ENCODE measurements around the gene LSM14B. TPM values are rescaled to one million over a fixed set of nuclear protein-coding genes. Genes with fewer than 3 reads are reported as not detected.

The LSM14B gene
- total and polyA plus RNA-seq, 2 experiments from 2014 or later, result 7.1 to 43.1 TPM

DNA sequence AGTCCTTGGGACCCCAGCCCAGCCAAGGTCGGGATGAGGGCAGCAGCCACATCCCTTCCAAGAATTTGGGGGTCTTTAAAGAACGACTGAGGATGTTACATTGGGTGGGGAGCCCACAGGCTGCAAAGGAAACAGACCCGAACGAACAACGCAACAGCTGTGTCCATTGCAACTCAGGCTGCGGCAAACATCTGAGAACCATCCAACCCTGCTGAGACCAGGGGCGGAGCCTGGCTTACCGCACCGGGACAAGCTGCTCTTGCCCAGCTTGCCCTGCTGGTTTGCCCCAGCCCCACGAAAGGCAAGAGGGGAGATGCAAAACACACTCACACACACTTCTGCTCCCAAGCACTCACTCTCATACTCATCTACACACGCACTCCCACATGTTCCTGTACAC, 35.0 kb upstream of the LSM14B start:
- no peak for TF ChIP-seq EZH2phosphoT487 (IDR thresholded peaks at IDR 0.05; ENCODE audit: low read depth, severe bottlenecking, unreplicated experiment)
- no peak for TF ChIP-seq EZH2 (IDR thresholded peaks at IDR 0.05; ENCODE audit: borderline replicate concordance)
- TF ChIP-seq, protein P1, sequence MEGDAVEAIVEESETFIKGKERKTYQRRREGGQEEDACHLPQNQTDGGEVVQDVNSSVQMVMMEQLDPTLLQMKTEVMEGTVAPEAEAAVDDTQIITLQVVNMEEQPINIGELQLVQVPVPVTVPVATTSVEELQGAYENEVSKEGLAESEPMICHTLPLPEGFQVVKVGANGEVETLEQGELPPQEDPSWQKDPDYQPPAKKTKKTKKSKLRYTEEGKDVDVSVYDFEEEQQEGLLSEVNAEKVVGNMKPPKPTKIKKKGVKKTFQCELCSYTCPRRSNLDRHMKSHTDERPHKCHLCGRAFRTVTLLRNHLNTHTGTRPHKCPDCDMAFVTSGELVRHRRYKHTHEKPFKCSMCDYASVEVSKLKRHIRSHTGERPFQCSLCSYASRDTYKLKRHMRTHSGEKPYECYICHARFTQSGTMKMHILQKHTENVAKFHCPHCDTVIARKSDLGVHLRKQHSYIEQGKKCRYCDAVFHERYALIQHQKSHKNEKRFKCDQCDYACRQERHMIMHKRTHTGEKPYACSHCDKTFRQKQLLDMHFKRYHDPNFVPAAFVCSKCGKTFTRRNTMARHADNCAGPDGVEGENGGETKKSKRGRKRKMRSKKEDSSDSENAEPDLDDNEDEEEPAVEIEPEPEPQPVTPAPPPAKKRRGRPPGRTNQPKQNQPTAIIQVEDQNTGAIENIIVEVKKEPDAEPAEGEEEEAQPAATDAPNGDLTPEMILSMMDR (IDR thresholded peaks at IDR 0.05; ENCODE audit: poor library complexity), result no peak
- WGBS (ENCODE audit: low lambda C conversion rate, missing lambda C conversion rate), result 65% methylated on average over 11 of the region's 11 CpGs
- Histone ChIP-seq H2AFZ (no peak overlapping the region), H3K36me3 (replicated peaks; ENCODE audit: insufficient read depth, low read depth) (no peaks in the 10 kb centered on the region), H3K9me3 (ENCODE audit: low read depth) (no peaks in the 10 kb centered on the region), H3K4me2 (no peak overlapping the region), H3K4me3 (no peak overlapping the region), H3K79me2 (no peaks in the 10 kb centered on the region), H3K27me3 (no peaks in the 10 kb centered on the region), H3K4me1 (ENCODE audit: insufficient read depth) (no peaks in the 10 kb centered on the region), H4K20me1 (ENCODE audit: insufficient read depth, poor library complexity, severe bottlenecking) (no peaks in the 10 kb centered on the region), H3K9me2 (replicated peaks; ENCODE audit: insufficient read depth) (no peaks in the 10 kb centered on the region), H3K27ac (no peak overlapping the region)
- no peak for DNase-seq (ENCODE audit: low spot score)

DNA sequence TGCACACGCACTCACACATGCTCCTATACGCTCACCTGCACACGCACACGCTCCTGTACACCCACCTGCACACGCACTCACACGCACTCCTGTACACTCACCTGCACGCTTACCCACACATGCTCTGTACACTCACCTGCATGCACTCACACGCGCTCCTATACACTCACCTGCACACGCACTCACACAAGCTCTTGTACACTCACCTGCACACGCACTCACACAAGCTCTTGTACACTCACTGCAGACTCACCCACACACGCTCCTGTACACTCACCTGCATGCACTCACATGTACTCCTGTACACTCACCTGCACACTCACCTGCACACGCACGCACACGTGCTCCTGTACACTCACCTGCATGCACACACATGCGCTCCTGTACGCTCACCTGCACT, 34.6 kb upstream of the LSM14B start:
- Histone ChIP-seq H3K27ac (no peak overlapping the region), H3K36me3 (replicated peaks; ENCODE audit: insufficient read depth, low read depth) (no peaks in the 10 kb centered on the region), H4K20me1 (ENCODE audit: insufficient read depth, poor library complexity, severe bottlenecking) (no peaks in the 10 kb centered on the region), H2AFZ (no peak overlapping the region), H3K4me2 (no peak overlapping the region), H3K4me1 (ENCODE audit: insufficient read depth) (no peaks in the 10 kb centered on the region), H3K4me3 (no peak overlapping the region), H3K9me3 (ENCODE audit: low read depth) (no peaks in the 10 kb centered on the region), H3K79me2 (no peaks in the 10 kb centered on the region), H3K9me2 (replicated peaks; ENCODE audit: insufficient read depth) (no peaks in the 10 kb centered on the region), H3K27me3 (no peaks in the 10 kb centered on the region)
- 98% methylated on average over 16 of the region's 17 CpGs for WGBS (ENCODE audit: low lambda C conversion rate, missing lambda C conversion rate)
- TF ChIP-seq, protein P1 (IDR thresholded peaks at IDR 0.05; ENCODE audit: poor library complexity), result no peak
- TF ChIP-seq EZH2phosphoT487 (IDR thresholded peaks at IDR 0.05; ENCODE audit: low read depth, severe bottlenecking, unreplicated experiment) (no peak), EZH2 (IDR thresholded peaks at IDR 0.05; ENCODE audit: borderline replicate concordance) (no peak)
- DNase-seq (ENCODE audit: low spot score), result no peak

DNA sequence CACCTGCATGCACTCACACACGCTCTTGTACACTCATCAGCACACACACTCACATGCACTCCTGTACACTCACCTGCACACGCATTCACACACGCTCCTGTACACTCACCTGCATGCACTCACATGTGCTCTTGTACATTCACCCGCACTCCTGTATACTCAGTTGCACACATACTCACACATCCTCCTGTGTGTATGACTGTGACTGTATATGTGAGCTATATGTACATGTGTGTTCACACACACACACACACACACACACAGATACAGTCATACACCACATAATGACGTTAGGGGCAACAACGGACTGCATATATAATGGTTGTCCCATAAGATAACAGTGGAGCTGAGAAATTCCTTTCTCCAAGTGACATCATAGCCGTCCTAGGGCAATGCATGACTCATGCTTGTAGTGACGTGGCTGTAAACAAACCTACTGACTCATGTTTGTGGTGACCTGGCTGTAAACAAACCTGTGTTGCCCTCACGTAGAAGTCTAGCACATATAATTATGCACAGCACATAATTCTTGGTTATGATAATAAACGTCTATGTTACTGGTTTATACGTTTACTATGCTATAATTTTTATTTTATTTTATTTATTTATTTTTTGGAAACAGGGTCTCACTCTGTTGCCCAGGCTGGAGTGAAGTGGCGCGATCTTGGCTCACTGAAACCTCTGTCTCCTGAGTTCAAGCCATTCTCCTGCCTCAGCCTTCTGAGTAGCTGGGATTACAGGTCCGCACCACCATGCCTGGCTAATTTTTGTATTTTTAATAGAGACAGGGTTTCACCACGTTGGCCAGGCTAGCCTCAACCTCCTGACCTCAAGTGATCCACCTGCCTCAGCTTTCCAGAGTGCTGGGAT, 33.8 kb upstream of the LSM14B start:
- DNase-seq (ENCODE audit: low spot score), result peak; percentile 80
- whole genome bisulfite sequencing (ENCODE audit: low lambda C conversion rate, missing lambda C conversion rate), result 62% methylated on average over 15 of the region's 15 CpGs
- no peaks in the 10 kb centered on the region for H3K79me2 ChIP-seq

More for the DNA sequence above, 33.8 kb upstream of the LSM14B start:
- Histone ChIP-seq H3K27me3 (no peaks in the 10 kb centered on the region), H2AFZ (no peak overlapping the region), H3K9me2 (replicated peaks; ENCODE audit: insufficient read depth) (no peaks in the 10 kb centered on the region), H3K4me2 (no peak overlapping the region), H3K27ac (no peak overlapping the region), H3K4me1 (ENCODE audit: insufficient read depth) (no peaks in the 10 kb centered on the region), H4K20me1 (ENCODE audit: insufficient read depth, poor library complexity, severe bottlenecking) (no peaks in the 10 kb centered on the region), H3K9me3 (ENCODE audit: low read depth) (no peaks in the 10 kb centered on the region), H3K36me3 (replicated peaks; ENCODE audit: insufficient read depth, low read depth) (no peaks in the 10 kb centered on the region), H3K4me3 (no peak overlapping the region)
- TF ChIP-seq EZH2phosphoT487 (IDR thresholded peaks at IDR 0.05; ENCODE audit: low read depth, severe bottlenecking, unreplicated experiment), result no peak
- TF ChIP-seq, protein P1 (IDR thresholded peaks at IDR 0.05; ENCODE audit: poor library complexity), result no peak
- no peak for TF ChIP-seq EZH2 (IDR thresholded peaks at IDR 0.05; ENCODE audit: borderline replicate concordance)

Measured in hepatocyte (in vitro differentiated cells).